H1 (cell line): ENCODE results near the gene UBE2H. TPM values are rescaled to one million over a fixed set of nuclear protein-coding genes. Genes with fewer than 3 reads are reported as not detected.

Source experiments
- CTCF ChIA-PET: fragments of 300-600 bp; sonication (Branson Sonifier 250); formaldehyde crosslinking; loops from one replicate; lab custom pipeline; 2021; ENCODE audit not compliant: partially characterized antibody; lab: Charles Lee
- POLR2A ChIA-PET: fragments of 300-600 bp; sonication (Branson Sonifier 250); formaldehyde crosslinking; loops from one replicate; lab custom pipeline; 2021; ENCODE audit warnings: inconsistent platforms; ENCODE audit not compliant: partially characterized antibody; lab: Charles Lee
- DNase-seq, 2 experiments: peaks; one replicate each; pipeline versions ENCODE4 v3.0.0 to v3.0.0-alpha.2; 2010 to 2022; ENCODE audit warnings: low spot score in 2 of 2, low read depth in 1 of 2, mixed read lengths in 1 of 2
- FAIRE-seq: peaks from 2 replicates; lab custom pipeline; 2011; peaks lifted over from hg19 to GRCh38; lab: Jason Lieb, UNC
- H2AFZ ChIP-seq: 2 replicates; pipeline ENCODE4 v1.8.1; 2012; ENCODE audit warnings: low read length, inconsistent platforms
- H2AK5ac ChIP-seq: 2 replicates; pipeline ENCODE4 v1.6.1; 2013; ENCODE audit warnings: low read depth, low read length
- H2BK120ac ChIP-seq: replicated peaks from 2 replicates; pipeline ENCODE3; 2013; ENCODE audit warnings: low read depth, low read length, inconsistent platforms
- H2BK12ac ChIP-seq: 2 replicates; pipeline ENCODE4 v1.6.1; 2013; ENCODE audit warnings: low read depth, low read length
- H2BK15ac ChIP-seq: 2 replicates; pipeline ENCODE4 v1.6.1; 2013; ENCODE audit warnings: low read length
- H2BK20ac ChIP-seq: 2 replicates; pipeline ENCODE4 v1.6.1; 2013; ENCODE audit warnings: low read length
- H2BK5ac ChIP-seq: 2 replicates; pipeline ENCODE4 v1.6.1; 2013; ENCODE audit warnings: low read depth, low read length
- H3K14ac ChIP-seq: 2 replicates; pipeline ENCODE4 v1.6.1; 2013; ENCODE audit warnings: inconsistent platforms; ENCODE audit not compliant: insufficient read length
- H3K18ac ChIP-seq: 2 replicates; pipeline ENCODE4 v1.6.1; 2013; ENCODE audit warnings: low read length; ENCODE audit errors: extremely low read depth
- H3K23ac ChIP-seq: 2 replicates; pipeline ENCODE4 v1.6.1; 2013; ENCODE audit warnings: inconsistent platforms; ENCODE audit not compliant: insufficient read length
- H3K23me2 ChIP-seq: 2 replicates; pipeline ENCODE4 v1.6.1; 2013; ENCODE audit warnings: low read depth, low read length
- H3K27ac ChIP-seq: 2 replicates; pipeline ENCODE4 v1.6.1; 2011; ENCODE audit warnings: low read depth, low read length, inconsistent platforms
- H3K27me3 ChIP-seq, 4 experiments: replicated peaks in 1 of 4; 1 replicate in 1 of 4; 2 replicates in 3 of 4; pipeline versions ENCODE4 v1.6.1 to v1.8.1; 2011 to 2013; ENCODE audit warnings: low read length in 3 of 4, mild to moderate bottlenecking in 3 of 4, inconsistent platforms in 2 of 4, mixed read lengths in 2 of 4, moderate library complexity in 1 of 4; ENCODE audit not compliant: control insufficient read depth in 3 of 4, insufficient read depth in 3 of 4; ENCODE audit errors: extremely low read depth in 1 of 4
- H3K36me3 ChIP-seq, 4 experiments: 2 replicates each; pipeline versions ENCODE4 v1.6.1 to v1.8.1; 2011 to 2013; ENCODE audit warnings: mild to moderate bottlenecking in 4 of 4, low read length in 3 of 4, moderate library complexity in 2 of 4, control low read depth in 1 of 4, inconsistent platforms in 1 of 4; ENCODE audit not compliant: insufficient read depth in 4 of 4, control insufficient read depth in 2 of 4
- H3K4ac ChIP-seq: replicated peaks from 2 replicates; pipeline ENCODE3; 2013; ENCODE audit warnings: low read length, low read depth, mixed read lengths, inconsistent platforms; ENCODE audit not compliant: insufficient read length
- H3K4me1 ChIP-seq, 4 experiments: replicated peaks in 1 of 4; 1 replicate in 1 of 4; 2 replicates in 3 of 4; pipeline versions ENCODE4 v1.6.1 to v1.8.1; 2011 to 2013; ENCODE audit warnings: low read length in 3 of 4, inconsistent platforms in 2 of 4, mixed read lengths in 1 of 4; ENCODE audit not compliant: insufficient read depth in 4 of 4, control insufficient read depth in 3 of 4
- H3K4me2 ChIP-seq, 2 experiments: 2 replicates each; pipeline versions ENCODE4 v1.6.1 to v1.8.1; 2011 to 2013; ENCODE audit warnings: low read depth in 2 of 2, low read length in 2 of 2, control low read depth in 1 of 2, inconsistent platforms in 1 of 2, mild to moderate bottlenecking in 1 of 2; ENCODE audit not compliant: insufficient read depth in 1 of 2
- H3K4me3 ChIP-seq, 4 experiments: fragments of 200-600, 300-600 bp in 1 of 4; sonication (generic), shearing (Covaris generic), sonication (Bioruptor Twin) in 1 of 4; 2 replicates each; pipeline versions ENCODE4 v1.5.1 to v1.8.1; 2011 to 2016; ENCODE audit warnings: low read length in 4 of 4, low read depth in 3 of 4, control low read depth in 2 of 4, inconsistent platforms in 2 of 4, mild to moderate bottlenecking in 2 of 4, mixed read lengths in 1 of 4, moderate library complexity in 1 of 4; ENCODE audit not compliant: insufficient read depth in 2 of 4; ENCODE audit errors: extremely low read depth in 1 of 4
- H3K56ac ChIP-seq: replicated peaks from 2 replicates; pipeline ENCODE3; 2013; ENCODE audit warnings: low read depth, mild to moderate bottlenecking, mixed read lengths, low read length, inconsistent platforms; ENCODE audit not compliant: insufficient read length
- H3K79me1 ChIP-seq: 2 replicates; pipeline ENCODE4 v1.6.1; 2013; ENCODE audit warnings: low read depth, low read length, control low read depth
- H3K79me2 ChIP-seq, 2 experiments: 2 replicates each; pipeline versions ENCODE4 v1.6.1 to v1.8.1; 2012 to 2013; ENCODE audit warnings: low read length in 2 of 2, mild to moderate bottlenecking in 2 of 2, inconsistent platforms in 1 of 2; ENCODE audit not compliant: insufficient read depth in 2 of 2, control insufficient read depth in 1 of 2
- H3K9ac ChIP-seq, 4 experiments: replicated peaks in 1 of 4; 1 replicate in 1 of 4; 2 replicates in 3 of 4; pipeline versions ENCODE4 v1.6.1 to v1.8.1; 2011 to 2013; ENCODE audit warnings: low read depth in 3 of 4, low read length in 3 of 4, control low read depth in 2 of 4, mild to moderate bottlenecking in 2 of 4, moderate library complexity in 2 of 4, inconsistent platforms in 1 of 4; ENCODE audit errors: extremely low read depth in 1 of 4
- H3K9me3 ChIP-seq, 2 experiments: 2 replicates each; pipeline versions ENCODE4 v1.6.1 to v1.8.1; 2012 to 2013; ENCODE audit warnings: mild to moderate bottlenecking in 2 of 2, moderate library complexity in 2 of 2, control low read depth in 1 of 2, inconsistent platforms in 1 of 2, low read depth in 1 of 2, low read length in 1 of 2, mixed read lengths in 1 of 2; ENCODE audit not compliant: insufficient read depth in 2 of 2
- H4K20me1 ChIP-seq, 2 experiments: replicated peaks in 1 of 2; 2 replicates each; pipeline versions ENCODE3 to v1.8.1; 2011 to 2013; ENCODE audit warnings: inconsistent platforms in 2 of 2, low read length in 2 of 2, mild to moderate bottlenecking in 1 of 2; ENCODE audit not compliant: insufficient read depth in 2 of 2, control insufficient read depth in 1 of 2
- H4K5ac ChIP-seq: 2 replicates; pipeline ENCODE4 v1.6.1; 2013; ENCODE audit warnings: low read length, low read depth, mixed read lengths, inconsistent platforms; ENCODE audit not compliant: insufficient read length
- H4K8ac ChIP-seq: 2 replicates; pipeline ENCODE4 v1.8.0; 2013; ENCODE audit warnings: mild to moderate bottlenecking, moderate library complexity, low read length, inconsistent platforms; ENCODE audit not compliant: insufficient read depth; ENCODE audit errors: extremely low read depth
- H4K91ac ChIP-seq: replicated peaks from 2 replicates; pipeline ENCODE3; 2013; ENCODE audit warnings: low read length, mixed read lengths, inconsistent platforms; ENCODE audit not compliant: insufficient read length
- CHD2 ChIP-seq: IDR thresholded peaks from 2 replicates; pipeline ENCODE4 v1.6.1; 2012; ENCODE audit warnings: low read length, improper control_type of control experiment
- CREB1 ChIP-seq: IDR thresholded peaks from 2 replicates; pipeline ENCODE4 v1.6.1; 2012; ENCODE audit warnings: inconsistent platforms
- EZH2 ChIP-seq: fragments of 200-600 bp; sonication (generic); IDR thresholded peaks from 2 replicates; pipeline ENCODE4 v1.7.1; 2012; ENCODE audit warnings: low read depth, mild to moderate bottlenecking, moderate library complexity, low read length, inconsistent platforms; ENCODE audit not compliant: severe bottlenecking
- GTF2F1 ChIP-seq: IDR thresholded peaks from 2 replicates; pipeline ENCODE4 v1.6.1; 2012; ENCODE audit warnings: low read depth, low read length, improper control_type of control experiment, borderline replicate concordance
- MAX ChIP-seq: IDR thresholded peaks from 2 replicates; pipeline ENCODE4 v1.6.1; 2012; ENCODE audit warnings: inconsistent platforms
- NRF1 ChIP-seq: IDR thresholded peaks from 2 replicates; pipeline ENCODE4 v1.6.1; 2011; ENCODE audit warnings: mild to moderate bottlenecking, low read depth, low read length, improper control_type of control experiment
- POLR2A ChIP-seq, 2 experiments: IDR thresholded peaks; 1 replicate in 1 of 2; 2 replicates in 1 of 2; pipeline ENCODE4 v1.6.1; 2011; ENCODE audit warnings: low read depth in 2 of 2, low read length in 2 of 2, mild to moderate bottlenecking in 2 of 2; ENCODE audit errors: control extremely low read depth in 1 of 2
- RFX5 ChIP-seq: IDR thresholded peaks from 2 replicates; pipeline ENCODE4 v1.6.1; 2011; ENCODE audit warnings: low read depth, low read length, improper control_type of control experiment, borderline replicate concordance
- SIN3A ChIP-seq, 2 experiments: IDR thresholded peaks in 1 of 2; conservative IDR thresholded peaks in 1 of 2; 2 replicates each; pipeline ENCODE4 v1.6.1; 2011 to 2012; ENCODE audit warnings: low read length in 2 of 2, improper control_type of control experiment in 1 of 2, low read depth in 1 of 2, mild to moderate bottlenecking in 1 of 2
- ZNF274 ChIP-seq: IDR thresholded peaks from 2 replicates; pipeline ENCODE4 v1.7.0; 2012; ENCODE audit warnings: low read length, borderline replicate concordance; ENCODE audit errors: extremely low read depth
- WGBS, 2 experiments: shearing (Covaris generic) in 1 of 2; methylation state at CpG; one replicate each; pipeline versions ENCODE4 v1.1.6 to v1.1.7; 2013 to 2015; ENCODE audit warnings: low lambda C conversion rate in 2 of 2, mixed read lengths in 2 of 2, inconsistent platforms in 1 of 2, low coverage in 1 of 2, missing lambda C conversion rate in 1 of 2; ENCODE audit not compliant: insufficient replicate concordance in 2 of 2, insufficient coverage in 1 of 2, insufficient read length in 1 of 2; ENCODE audit errors: extremely low coverage in 1 of 2, missing lambda C conversion rate in 1 of 2; 5-methylcytosine and 5-hydroxymethylcytosine counted together
- polyA plus RNA-seq, 7 experiments: library from polyadenylated mRNA; depleted of rRNA in 3 of 7; stranded (reverse) in 5 of 7; unstranded in 2 of 7; fragments of >200 nt in 5 of 7; fragments of 200-250 nt in 2 of 7; gene quantifications; 1 replicate in 5 of 7; 2 replicates in 1 of 7; 4 replicates in 1 of 7; pipeline versions ENCODE4 v1.2.1 to v1.2.3, GENCODE V29; 2011 to 2013; ENCODE audit warnings: missing spikeins in 2 of 7, mixed read lengths in 2 of 7
- total RNA-seq: library from RNA; stranded (reverse); fragmentation: NEBNext Ultra II Directional; extraction: Animal tissue kit (Norgen Biotek cat#: 25700); gene quantifications from 2 replicates; pipeline ENCODE4 v1.2.1, GENCODE V29; 2021

Gene UBE2H
- total and polyA plus RNA-seq, 2 of the 8 experiments (the other 6 are each of a cell fraction or from before 2014, with no cell fraction given): 30.6 to 62.2 TPM

GRCh38 chr7:129798616-129799349, 154.0 kb downstream of the UBE2H start:
- Histone ChIP-seq H4K20me1 (no peaks in the 10 kb centered on the region), H2BK12ac (peak overlapping the region; percentile 33; the same call in 1 of the 2 replicates), H2BK120ac (no peak overlapping the region), H3K14ac (no peak overlapping the region), H3K79me2 (no peaks in the 10 kb centered on the region), H4K8ac (no peak overlapping the region), H3K56ac (no peak overlapping the region), H4K91ac (no peak overlapping the region), H3K23me2 (no peaks in the 10 kb centered on the region), H2BK15ac (no peak overlapping the region), H3K9me3 (no peaks in the 10 kb centered on the region), H3K27ac (no peak overlapping the region), H3K4ac (peak overlapping the region; percentile 32), H3K9ac (no peak overlapping the region), H2BK5ac (no peak overlapping the region), H3K79me1 (no peaks in the 10 kb centered on the region), H4K5ac (no peak overlapping the region), H2BK20ac (0 out of 2 replicates have a peak overlapping the region, but pooled peaks have one; percentile 43), H2AFZ (no peak overlapping the region), H3K4me1 (peaks cover 3 to 13% (median 10%) of the 10 kb centered on the region in 4 experiments; a peak in 6 of 7 replicates), H3K36me3 (no peaks in the 10 kb centered on the region), H3K18ac (0 out of 2 replicates have a peak overlapping the region, but pooled peaks have one; percentile 13), H3K4me3 (no peak overlapping the region), H2AK5ac (no peak overlapping the region), H3K27me3 (no peaks in the 10 kb centered on the region; a peak in 1 of 7 replicates), H3K4me2 (no peak overlapping the region), H3K23ac (no peak overlapping the region)
- TF ChIP-seq SIN3A (conservative IDR thresholded peaks at IDR 0.05 in 1 of 2, IDR thresholded peaks at IDR 0.05 in 1 of 2; ENCODE audit: low read depth in 1 of 2, low read length in 2 of 2) (no peak), NRF1 (no peak), POLR2A (IDR thresholded peaks at IDR 0.05; ENCODE audit: control extremely low read depth in 1 of 2, low read depth in 2 of 2, low read length in 2 of 2) (no peak), GTF2F1 (no peak), RFX5 (no peak), CREB1 (no peak), MAX (no peak), CHD2 (no peak), EZH2 (no peak), ZNF274 (no peak)
- CTCF ChIA-PET: interaction anchor here (0.8 to 1.8 kb wide), 4 partner anchors 20 to 45 kb away, joined by 3 to 6 read pairs (median 4); no protein-coding TSS in a partner anchor
- DNase-seq (no peak), FAIRE-seq (no peak)
- POLR2A ChIA-PET: interaction anchor here (0.7 to 3.1 kb wide), 5 partner anchors 8 to 26 kb away, joined by 3 to 11 read pairs (median 3); no protein-coding TSS in a partner anchor
- WGBS, 2 experiments: 89% methylated on average over 15 of the region's 16 CpGs; no CpG with 5 or more reads in 1 of the 2 experiments
